CD4-positive, alpha-beta T cell (primary cell): ENCODE data around the gene METTL4. TPM values are rescaled to one million over a fixed set of nuclear protein-coding genes. Genes with fewer than 3 reads are reported as not detected.
A peak's percentile ranks its signal among the peaks of the same experiment; 100 is the strongest.

ENCODE experiments used
- ATAC-seq: fragments of 200-7000 bp; cut with Tn5 transposase; one replicate; pipeline ENCODE4 v1.10.0; 2022; ENCODE audit warnings: mild to moderate bottlenecking; ENCODE audit not compliant: poor library complexity
- CTCF ChIA-PET: fragments of 350-600 bp; sonication (Branson Sonifier 250); formaldehyde crosslinking; loops from one replicate; lab custom pipeline; 2021; ENCODE audit warnings: antibody characterized with exemption, inconsistent platforms; lab: Charles Lee
- POLR2A ChIA-PET: fragments of 350-600 bp; sonication (Branson Sonifier 250); formaldehyde crosslinking; loops from one replicate; lab custom pipeline; 2021; ENCODE audit warnings: antibody characterized with exemption, inconsistent platforms; lab: Charles Lee
- DNase-seq, 14 experiments: peaks; one replicate each; pipeline ENCODE4 v3.0.0-alpha.2; 2013 to 2020; ENCODE audit warnings: mixed read lengths in 2 of 14
- H3K27ac ChIP-seq, 2 donors: one replicate each; pipeline versions ENCODE4 v1.5.1 to v1.7.0; 2013; ENCODE audit warnings: low read length in 2 of 2, low read depth in 1 of 2, mild to moderate bottlenecking in 1 of 2
- H3K27me3 ChIP-seq, 2 experiments: 1 replicate in 1 of 2; 2 replicates in 1 of 2; pipeline versions ENCODE4 v1.6.1 to v1.7.0; 2013; ENCODE audit warnings: low read length in 2 of 2, control low read depth in 1 of 2, mild to moderate bottlenecking in 1 of 2, moderate library complexity in 1 of 2; ENCODE audit not compliant: insufficient read depth in 2 of 2, control insufficient read depth in 1 of 2
- H3K36me3 ChIP-seq: one replicate; pipeline ENCODE4 v1.6.1; 2013; ENCODE audit warnings: low read length, control low read depth; ENCODE audit not compliant: insufficient read depth
- H3K4me1 ChIP-seq: one replicate; pipeline ENCODE4 v1.6.1; 2013; ENCODE audit warnings: low read length, control low read depth; ENCODE audit not compliant: insufficient read depth
- H3K4me3 ChIP-seq: one replicate; pipeline ENCODE4 v1.5.1; 2013; ENCODE audit warnings: mild to moderate bottlenecking, low read length, moderate library complexity
- H3K9me3 ChIP-seq, 2 experiments: 1 replicate in 1 of 2; 2 replicates in 1 of 2; pipeline versions ENCODE4 v1.6.1 to v1.7.0; 2013; ENCODE audit warnings: low read length in 2 of 2, mild to moderate bottlenecking in 2 of 2, control low read depth in 1 of 2, moderate library complexity in 1 of 2; ENCODE audit not compliant: control insufficient read depth in 1 of 2, insufficient read depth in 1 of 2
- H3K27ac Mint-ChIP-seq: one replicate; pipeline ENCODE4 v1.8.0; 2020; ENCODE audit warnings: mixed read lengths
- H3K27me3 Mint-ChIP-seq: one replicate; pipeline ENCODE4 v1.8.0; 2021; ENCODE audit warnings: mixed read lengths
- H3K36me3 Mint-ChIP-seq: one replicate; pipeline ENCODE4 v1.8.0; 2021; ENCODE audit warnings: low read depth, mixed read lengths
- H3K4me1 Mint-ChIP-seq: one replicate; pipeline ENCODE4 v1.8.0; 2021; ENCODE audit warnings: low read depth, mixed read lengths
- H3K4me3 Mint-ChIP-seq: one replicate; pipeline ENCODE4 v1.8.0; 2020; ENCODE audit warnings: mild to moderate bottlenecking, mixed read lengths
- H3K9me3 Mint-ChIP-seq: one replicate; pipeline ENCODE4 v1.8.0; 2020; ENCODE audit warnings: mixed read lengths
- intact Hi-C, 2 experiments: fragments of 100-400 bp; cut with DNase I in 1 of 2; cut with micrococcal nuclease in 1 of 2; formaldehyde crosslinking; loops; one replicate each; pipeline versions ENCODE4 v1.15.1 to v1.9.0; 2023 to 2025; cut with DNase I, micrococcal nuclease
- total RNA-seq, 174 experiments: library from RNA in 2 of 174; stranded (reverse) in 2 of 174; gene quantifications; one replicate each; pipeline ENCODE4 v1.2.3 and lab custom pipeline; 2021 to 2026
- TF ChIP-seq, protein P1 (sequence below): fragments of 200-600 bp; IDR thresholded peaks from one replicate; pipeline ENCODE4 v1.8.0; 2022; ENCODE audit warnings: antibody characterized with exemption, mild to moderate bottlenecking

METTL4 gene
- total RNA-seq, 2 experiments from 2014 or later: 6.5 to 10.4 TPM

GRCh38 chr18:2549462-2549861, 21.8 kb downstream of the METTL4 start:
- Histone ChIP-seq H3K4me1 (no peaks in the 10 kb centered on the region), H3K27ac (no peak overlapping the region), H3K27me3 (no peaks in the 10 kb centered on the region), H3K4me3 (no peak overlapping the region), H3K9me3 (no peaks in the 10 kb centered on the region), H3K36me3 (peaks cover 23% of the 10 kb centered on the region)
- DNase-seq: no peak
- no peaks in the 10 kb centered on the region for H3K9me3 Mint-ChIP-seq
- no peak overlapping the region for H3K4me3 Mint-ChIP-seq
- POLR2A ChIA-PET: interaction anchor here (0.6 to 1.1 kb wide), 2 partner anchors 106 to 1839 kb away, joined by 3 read pairs; no protein-coding TSS in a partner anchor
- intact Hi-C loops: loop anchor here (2.0 to 10.0 kb wide), 3 partner anchors 442 to 1805 kb away; no protein-coding TSS in a partner anchor
- H3K27me3 Mint-ChIP-seq: no peaks in the 10 kb centered on the region
- H3K36me3 Mint-ChIP-seq: peaks cover 75% of the 10 kb centered on the region
- H3K27ac Mint-ChIP-seq: no peak overlapping the region
- no peak for ATAC-seq
- TF ChIP-seq, protein P1, sequence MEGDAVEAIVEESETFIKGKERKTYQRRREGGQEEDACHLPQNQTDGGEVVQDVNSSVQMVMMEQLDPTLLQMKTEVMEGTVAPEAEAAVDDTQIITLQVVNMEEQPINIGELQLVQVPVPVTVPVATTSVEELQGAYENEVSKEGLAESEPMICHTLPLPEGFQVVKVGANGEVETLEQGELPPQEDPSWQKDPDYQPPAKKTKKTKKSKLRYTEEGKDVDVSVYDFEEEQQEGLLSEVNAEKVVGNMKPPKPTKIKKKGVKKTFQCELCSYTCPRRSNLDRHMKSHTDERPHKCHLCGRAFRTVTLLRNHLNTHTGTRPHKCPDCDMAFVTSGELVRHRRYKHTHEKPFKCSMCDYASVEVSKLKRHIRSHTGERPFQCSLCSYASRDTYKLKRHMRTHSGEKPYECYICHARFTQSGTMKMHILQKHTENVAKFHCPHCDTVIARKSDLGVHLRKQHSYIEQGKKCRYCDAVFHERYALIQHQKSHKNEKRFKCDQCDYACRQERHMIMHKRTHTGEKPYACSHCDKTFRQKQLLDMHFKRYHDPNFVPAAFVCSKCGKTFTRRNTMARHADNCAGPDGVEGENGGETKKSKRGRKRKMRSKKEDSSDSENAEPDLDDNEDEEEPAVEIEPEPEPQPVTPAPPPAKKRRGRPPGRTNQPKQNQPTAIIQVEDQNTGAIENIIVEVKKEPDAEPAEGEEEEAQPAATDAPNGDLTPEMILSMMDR: no peak
- CTCF ChIA-PET: no interaction called here
- H3K4me1 Mint-ChIP-seq: peaks cover 18% of the 10 kb centered on the region

DNA sequence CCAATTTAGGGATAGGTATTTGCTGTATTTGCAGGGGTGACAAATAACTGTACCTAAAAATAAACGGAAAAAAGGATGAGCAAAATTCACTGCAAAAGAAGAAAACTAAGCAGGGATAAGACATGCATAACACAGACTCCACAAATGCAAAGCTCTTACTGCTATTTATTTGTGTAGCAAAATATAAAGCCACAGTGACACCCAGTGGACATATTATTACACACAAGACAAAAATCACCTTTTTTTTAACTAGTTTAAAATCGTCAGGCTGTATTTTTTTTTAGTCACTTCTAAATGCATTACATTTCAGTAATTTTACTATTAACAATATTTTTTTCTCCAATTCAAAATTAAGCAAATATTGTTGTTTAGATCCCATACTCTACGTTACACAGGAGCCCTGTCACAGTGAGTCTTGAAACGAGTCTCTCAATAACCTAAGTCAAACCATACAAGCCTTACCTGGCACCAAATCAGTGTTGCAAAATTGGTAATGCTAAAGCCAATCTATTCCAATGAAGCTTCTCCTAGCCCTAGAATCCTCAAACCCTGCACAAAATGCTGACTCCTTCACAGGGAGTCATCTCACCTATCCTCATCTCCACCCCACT, 23.7 kb downstream of the METTL4 start:
- TF ChIP-seq, protein P1: peak; percentile 88
- DNase-seq (peak in 3 of 14 experiments; percentile 50 to 67 (median 66)), ATAC-seq (peak; percentile 62)
- Histone ChIP-seq H3K27me3 (no peaks in the 10 kb centered on the region), H3K9me3 (no peaks in the 10 kb centered on the region), H3K36me3 (peaks cover 19% of the 10 kb centered on the region), H3K4me3 (no peak overlapping the region), H3K4me1 (no peaks in the 10 kb centered on the region), H3K27ac (no peak overlapping the region)
- Mint-ChIP-seq H3K9me3 (no peaks in the 10 kb centered on the region), H3K36me3 (peaks cover 71% of the 10 kb centered on the region), H3K4me1 (peaks cover 18% of the 10 kb centered on the region), H3K4me3 (no peak overlapping the region), H3K27ac (no peak overlapping the region), H3K27me3 (no peaks in the 10 kb centered on the region)
- POLR2A ChIA-PET: interaction anchor here (0.7 to 3.1 kb wide), 3 partner anchors 89 to 452 kb away, joined by 3 to 23 read pairs (median 11); partner anchors contain the start of gene SMCHD1
- CTCF ChIA-PET: interaction anchor here (0.7 to 1.5 kb wide), 11 partner anchors 10 to 1715 kb away, joined by 3 to 7 read pairs (median 3); no protein-coding TSS in a partner anchor
- intact Hi-C loops: loop anchor here (1.0 to 10.0 kb wide), 5 partner anchors 210 to 1803 kb away; no protein-coding TSS in a partner anchor

DNA sequence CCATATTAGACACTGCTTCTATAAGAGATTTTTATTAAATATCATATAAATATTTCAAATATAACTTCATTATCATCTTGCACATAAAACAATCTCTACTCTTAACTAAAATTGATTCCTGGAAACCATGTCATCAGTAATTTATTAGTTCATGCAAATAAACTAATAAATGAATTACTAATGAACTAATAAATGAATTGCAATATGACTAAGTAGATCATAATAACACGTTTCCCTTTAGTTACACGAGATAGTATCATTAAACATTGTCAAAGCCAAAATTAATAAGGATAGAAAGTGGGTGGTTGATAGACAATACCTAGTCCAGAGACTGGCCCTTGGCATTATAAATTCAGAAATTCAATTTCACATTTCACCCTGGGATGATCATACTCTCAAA, 26.1 kb downstream of the METTL4 start:
- peaks cover 65% of the 10 kb centered on the region for H3K36me3 Mint-ChIP-seq
- DNase-seq: no peak
- TF ChIP-seq, protein P1: no peak
- Histone ChIP-seq H3K27ac (no peak overlapping the region), H3K4me1 (no peaks in the 10 kb centered on the region), H3K27me3 (no peaks in the 10 kb centered on the region), H3K36me3 (peaks cover 20% of the 10 kb centered on the region), H3K9me3 (no peaks in the 10 kb centered on the region), H3K4me3 (no peak overlapping the region)
- no peaks in the 10 kb centered on the region for H3K9me3 Mint-ChIP-seq
- peaks cover 23% of the 10 kb centered on the region for H3K4me1 Mint-ChIP-seq
- ChIA-PET CTCF (no interaction called here), POLR2A (no interaction called here)
- H3K27me3 Mint-ChIP-seq: no peaks in the 10 kb centered on the region
- ATAC-seq: no peak
- H3K27ac Mint-ChIP-seq: no peak overlapping the region
- intact Hi-C loops: loop anchor here (5.0 to 10.0 kb wide), 2 partner anchors 438 to 1800 kb away; no protein-coding TSS in a partner anchor
- H3K4me3 Mint-ChIP-seq: no peak overlapping the region
